SU-DHL-6 (cell line): Measurements from ENCODE around the gene IP6K1.
A peak's percentile ranks its signal among the peaks of the same experiment; 100 is the strongest.
"Not testable (repeated sequence)": the region's sequence is repeated elsewhere in the genome, so short reads cannot be mapped to it uniquely, and the experiment has no call there.

Experiments used
- H2AFZ ChIP-seq: fragments of 200-600 bp; sonication (generic); 2 replicates; pipeline ENCODE4 v1.6.1; 2014; ENCODE audit warnings: low read depth, mild to moderate bottlenecking, moderate library complexity, mixed read lengths, antibody characterized with exemption, low read length; ENCODE audit not compliant: severe bottlenecking
- H3F3A ChIP-seq: fragments of 200-600 bp; shearing (Covaris generic); 2 replicates; pipeline ENCODE4 v1.6.0; 2016; ENCODE audit warnings: antibody characterized with exemption, mild to moderate bottlenecking; ENCODE audit not compliant: insufficient read depth
- H3K27ac ChIP-seq: fragments of 200-600 bp; sonication (generic); 2 replicates; pipeline ENCODE4 v1.5.1; 2016; ENCODE audit warnings: low read depth, mild to moderate bottlenecking, low read length, moderate library complexity, mixed read lengths
- H3K27me3 ChIP-seq: fragments of 200-600 bp; sonication (generic), shearing (Covaris generic); 2 replicates; pipeline ENCODE4 v1.6.0; 2014; ENCODE audit warnings: mild to moderate bottlenecking, low read length
- H3K36me3 ChIP-seq: fragments of 200-600 bp; sonication (generic); 2 replicates; pipeline ENCODE4 v1.6.1; 2014; ENCODE audit warnings: mild to moderate bottlenecking, low read length, mixed read lengths
- H3K4me2 ChIP-seq: fragments of 300-600, 200-600 bp; shearing (Covaris generic), sonication (generic); 2 replicates; pipeline ENCODE4 v1.6.0; 2014; ENCODE audit warnings: low read length, low read depth, mild to moderate bottlenecking; ENCODE audit not compliant: poor library complexity, severe bottlenecking
- H3K4me3 ChIP-seq: fragments of 200-600 bp; sonication (generic); 2 replicates; pipeline ENCODE4 v1.5.1; 2014; ENCODE audit warnings: antibody characterized with exemption, low read length, mild to moderate bottlenecking, mixed read lengths; ENCODE audit not compliant: insufficient read depth, poor library complexity, severe bottlenecking
- H3K79me2 ChIP-seq: fragments of 200-600 bp; sonication (generic); 2 replicates; pipeline ENCODE4 v1.6.1; 2014; ENCODE audit warnings: mild to moderate bottlenecking, low read length, moderate library complexity; ENCODE audit not compliant: insufficient read depth
- H3K9ac ChIP-seq: fragments of 200-600 bp; sonication (generic); 2 replicates; pipeline ENCODE4 v1.7.0; 2014; ENCODE audit warnings: mild to moderate bottlenecking, low read length
- H3K9me2 ChIP-seq: fragments of 200-600 bp; sonication (generic); replicated peaks from 2 replicates; pipeline ENCODE4 v1.6.1; 2014; ENCODE audit warnings: low read length; ENCODE audit not compliant: insufficient read depth
- H3K9me3 ChIP-seq: fragments of 200-600 bp; sonication (generic); 2 replicates; pipeline ENCODE4 v1.6.1; 2014; ENCODE audit warnings: low read length, mixed read lengths; ENCODE audit not compliant: insufficient read depth
- H4K20me1 ChIP-seq: fragments of 200-600 bp; sonication (generic); 2 replicates; pipeline ENCODE4 v1.6.1; 2014; ENCODE audit warnings: low read depth, mild to moderate bottlenecking, antibody characterized with exemption, low read length, moderate library complexity, mixed read lengths
- CTCF ChIP-seq: fragments of 200-600 bp; sonication (generic); IDR thresholded peaks from one replicate; pipeline ENCODE4 v1.5.1; 2017; ENCODE audit warnings: antibody characterized with exemption, mild to moderate bottlenecking, low read length, moderate library complexity; ENCODE audit not compliant: insufficient read depth, poor library complexity, severe bottlenecking
- EZH2phosphoT487 ChIP-seq: fragments of 200-600 bp; sonication (generic), shearing (Covaris generic); conservative IDR thresholded peaks from 2 replicates; pipeline ENCODE4 v1.6.1; 2018; ENCODE audit warnings: mild to moderate bottlenecking, antibody characterized with exemption, low read length, moderate library complexity, mixed read lengths

The IP6K1 gene

GRCh38 chr3:49787182-49787464 lies 781 bp upstream of the IP6K1 start:
- H3K79me2 ChIP-seq, result peaks cover 18% of the 10 kb centered on the region
- no peaks in the 10 kb centered on the region for H3K9me3 ChIP-seq
- H2AFZ ChIP-seq, result peak overlapping the region; percentile 85
- TF ChIP-seq EZH2phosphoT487 (no peak), CTCF (no peak)
- peak overlapping the region; percentile 75 for H3K9ac ChIP-seq
- no peaks in the 10 kb centered on the region for H3K36me3 ChIP-seq
- H3K4me3 ChIP-seq, result peak overlapping the region; percentile 62
- no peaks in the 10 kb centered on the region for H3K27me3 ChIP-seq
- no peaks in the 10 kb centered on the region for H3F3A ChIP-seq
- H3K4me2 ChIP-seq, result peak overlapping the region; percentile 83
- H4K20me1 ChIP-seq, result no peaks in the 10 kb centered on the region
- no peak overlapping the region for H3K27ac ChIP-seq
- no peaks in the 10 kb centered on the region for H3K9me2 ChIP-seq

GRCh38 chr3:49785565-49786356 lies 581 bp downstream of the IP6K1 start:
- peak overlapping the region; percentile 73 for H2AFZ ChIP-seq
- H3K36me3 ChIP-seq, result no peaks in the 10 kb centered on the region
- H3F3A ChIP-seq, result no peaks in the 10 kb centered on the region
- peaks cover 19% of the 10 kb centered on the region for H3K79me2 ChIP-seq
- H3K27ac ChIP-seq, result no peak overlapping the region
- H3K9me2 ChIP-seq, result no peaks in the 10 kb centered on the region
- H4K20me1 ChIP-seq, result no peaks in the 10 kb centered on the region
- H3K4me2 ChIP-seq, result peak overlapping the region; percentile 85
- H3K9me3 ChIP-seq, result no peaks in the 10 kb centered on the region
- no peaks in the 10 kb centered on the region for H3K27me3 ChIP-seq
- H3K4me3 ChIP-seq, result peak overlapping the region; percentile 77
- H3K9ac ChIP-seq, result peak overlapping the region; percentile 75
- TF ChIP-seq CTCF (no peak), EZH2phosphoT487 (no peak)

- not testable (repeated sequence) for H3K36me3 ChIP-seq, H3F3A ChIP-seq, H3K9me2 ChIP-seq, H3K4me3 ChIP-seq, H3K27me3 ChIP-seq, H4K20me1 ChIP-seq, H2AFZ ChIP-seq, H3K9ac ChIP-seq, H3K27ac ChIP-seq, H3K4me2 ChIP-seq, H3K9me3 ChIP-seq
- peaks cover 32% of the 10 kb centered on the region for H3K79me2 ChIP-seq
Observed at GRCh38 chr3:49782277-49782676, 4.1 kb downstream of the IP6K1 start.

GRCh38 chr3:49781415-49782199 lies 4.7 kb downstream of the IP6K1 start:
- TF ChIP-seq CTCF, result no peak
- no peak for TF ChIP-seq EZH2phosphoT487
- H3K4me2 ChIP-seq, result no peak overlapping the region
- no peaks in the 10 kb centered on the region for H3F3A ChIP-seq
- H2AFZ ChIP-seq, result no peak overlapping the region
- no peak overlapping the region for H3K27ac ChIP-seq
- no peaks in the 10 kb centered on the region for H3K9me3 ChIP-seq
- H3K9ac ChIP-seq, result no peak overlapping the region
- peaks cover 32% of the 10 kb centered on the region for H3K79me2 ChIP-seq
- no peaks in the 10 kb centered on the region for H4K20me1 ChIP-seq
- H3K9me2 ChIP-seq, result no peaks in the 10 kb centered on the region
- H3K4me3 ChIP-seq, result no peak overlapping the region
- H3K27me3 ChIP-seq, result no peaks in the 10 kb centered on the region
- no peaks in the 10 kb centered on the region for H3K36me3 ChIP-seq

GRCh38 chr3:49780975-49781365 lies 5.4 kb downstream of the IP6K1 start:
- peaks cover 34% of the 10 kb centered on the region for H3K79me2 ChIP-seq
- not testable (repeated sequence) for H3K9me3 ChIP-seq, H3K4me3 ChIP-seq, H2AFZ ChIP-seq, H3K27me3 ChIP-seq, H3K9ac ChIP-seq, H3F3A ChIP-seq, H3K4me2 ChIP-seq, H4K20me1 ChIP-seq, H3K36me3 ChIP-seq, H3K9me2 ChIP-seq, H3K27ac ChIP-seq
